Astrocyte (in vitro differentiated cells and primary cell): ENCODE results near the gene ZSCAN5B. TPM values are rescaled to one million over a fixed set of nuclear protein-coding genes. Genes with fewer than 3 reads are reported as not detected.

ENCODE experiments used
- DNase-seq: peaks from one replicate; pipeline ENCODE4 v3.0.0-alpha.2; 2010; ENCODE audit warnings: low read depth
- FAIRE-seq: peaks from 2 replicates; lab custom pipeline; 2011; peaks lifted over from hg19 to GRCh38; lab: Jason Lieb, UNC
- H2AFZ ChIP-seq: 2 replicates; pipeline ENCODE4 v1.6.0; 2012; ENCODE audit warnings: low read depth, low read length, inconsistent platforms
- H3K27ac ChIP-seq: 2 replicates; pipeline ENCODE4 v1.5.1; 2011; ENCODE audit warnings: low read depth, low read length, inconsistent platforms
- H3K27me3 ChIP-seq: 2 replicates; pipeline ENCODE4 v1.6.0; 2011; ENCODE audit warnings: low read length, inconsistent platforms; ENCODE audit not compliant: insufficient read depth
- H3K36me3 ChIP-seq: 2 replicates; pipeline ENCODE4 v1.5.1; 2011; ENCODE audit warnings: low read length, inconsistent platforms; ENCODE audit not compliant: insufficient read depth
- H3K4me1 ChIP-seq: 2 replicates; pipeline ENCODE4 v1.5.1; 2011; ENCODE audit warnings: low read length, inconsistent platforms; ENCODE audit not compliant: insufficient read depth
- H3K4me2 ChIP-seq: 2 replicates; pipeline ENCODE4 v1.6.0; 2012; ENCODE audit warnings: low read length, inconsistent platforms
- H3K4me3 ChIP-seq: 2 replicates; pipeline ENCODE4 v1.5.1; 2011; ENCODE audit warnings: low read depth, mild to moderate bottlenecking, low read length, inconsistent platforms; ENCODE audit not compliant: insufficient read depth
- H3K79me2 ChIP-seq: 2 replicates; pipeline ENCODE4 v1.6.0; 2012; ENCODE audit warnings: mild to moderate bottlenecking, low read length, inconsistent platforms; ENCODE audit not compliant: insufficient read depth
- H3K9ac ChIP-seq: 2 replicates; pipeline ENCODE4 v1.6.0; 2012; ENCODE audit warnings: mild to moderate bottlenecking, low read length, inconsistent platforms
- H3K9me3 ChIP-seq: 2 replicates; pipeline ENCODE4 v1.5.1; 2012; ENCODE audit warnings: low read depth, mild to moderate bottlenecking, low read length, inconsistent platforms; ENCODE audit not compliant: insufficient read depth
- H4K20me1 ChIP-seq: 2 replicates; pipeline ENCODE4 v1.6.0; 2012; ENCODE audit warnings: low read length, inconsistent platforms; ENCODE audit not compliant: insufficient read depth
- H3K27ac Mint-ChIP-seq: one replicate; pipeline ENCODE4 v1.8.0; 2021; ENCODE audit warnings: mild to moderate bottlenecking, mixed read lengths; ENCODE audit not compliant: unreplicated experiment
- H3K27me3 Mint-ChIP-seq: one replicate; pipeline ENCODE4 v1.8.0; 2021; ENCODE audit warnings: low read depth, mixed read lengths; ENCODE audit not compliant: unreplicated experiment
- H3K36me3 Mint-ChIP-seq: one replicate; pipeline ENCODE4 v1.8.0; 2021; ENCODE audit warnings: low read depth, mixed read lengths; ENCODE audit not compliant: unreplicated experiment
- H3K4me1 Mint-ChIP-seq: one replicate; pipeline ENCODE4 v1.8.0; 2021; ENCODE audit warnings: low read depth, mixed read lengths; ENCODE audit not compliant: unreplicated experiment
- H3K4me3 Mint-ChIP-seq: one replicate; pipeline ENCODE4 v1.8.0; 2021; ENCODE audit warnings: mild to moderate bottlenecking, moderate library complexity, mixed read lengths; ENCODE audit not compliant: unreplicated experiment
- H3K9me3 Mint-ChIP-seq: one replicate; pipeline ENCODE4 v1.8.0; 2021; ENCODE audit warnings: mild to moderate bottlenecking, mixed read lengths; ENCODE audit not compliant: unreplicated experiment
- CTCF ChIP-seq: IDR thresholded peaks from 2 replicates; pipeline ENCODE4 v1.5.1; 2011; ENCODE audit warnings: low read depth, mild to moderate bottlenecking, inconsistent platforms, low read length, moderate library complexity; ENCODE audit not compliant: insufficient read depth
- EZH2 ChIP-seq: IDR thresholded peaks from 2 replicates; pipeline ENCODE4 v1.6.1; 2012; ENCODE audit warnings: mild to moderate bottlenecking, low read length, inconsistent platforms; ENCODE audit not compliant: insufficient read depth
- total RNA-seq: library from RNA; stranded (reverse); gene quantifications from 2 replicates; pipeline ENCODE4 v1.2.1, GENCODE V29; 2021

ZSCAN5B gene
- total RNA-seq, 1 donor from 2014 or later: not detected

GRCh38 chr19:56199687-56200086, 2.1 kb upstream of the ZSCAN5B start:
- FAIRE-seq (no peak), DNase-seq (no peak)
- no peak overlapping the region for H3K4me3 Mint-ChIP-seq
- peaks cover 14% of the 10 kb centered on the region for H3K27me3 Mint-ChIP-seq
- no peak overlapping the region for H3K4me3 ChIP-seq
- H3K4me2 ChIP-seq: no peak overlapping the region
- H3K36me3 ChIP-seq: no peaks in the 10 kb centered on the region
- no peaks in the 10 kb centered on the region for H3K79me2 ChIP-seq
- no peak overlapping the region for H3K27ac ChIP-seq
- H3K27ac Mint-ChIP-seq: no peak overlapping the region
- no peak overlapping the region for H3K9ac ChIP-seq
- H2AFZ ChIP-seq: no peak overlapping the region
- H3K9me3 ChIP-seq: no peaks in the 10 kb centered on the region
- H3K9me3 Mint-ChIP-seq: no peaks in the 10 kb centered on the region
- H3K4me1 ChIP-seq: no peaks in the 10 kb centered on the region
- no peaks in the 10 kb centered on the region for H3K27me3 ChIP-seq
- H4K20me1 ChIP-seq: no peaks in the 10 kb centered on the region
- no peaks in the 10 kb centered on the region for H3K36me3 Mint-ChIP-seq
- TF ChIP-seq CTCF: no peak
- TF ChIP-seq EZH2: no peak
- no peaks in the 10 kb centered on the region for H3K4me1 Mint-ChIP-seq

GRCh38 chr19:56193981-56194640, 3.5 kb downstream of the ZSCAN5B start:
- Histone ChIP-seq H3K27ac (no peak overlapping the region), H3K9me3 (no peaks in the 10 kb centered on the region), H4K20me1 (no peaks in the 10 kb centered on the region), H3K4me2 (no peak overlapping the region), H3K27me3 (no peaks in the 10 kb centered on the region), H2AFZ (no peak overlapping the region), H3K9ac (no peak overlapping the region), H3K4me3 (no peak overlapping the region), H3K4me1 (no peaks in the 10 kb centered on the region), H3K36me3 (no peaks in the 10 kb centered on the region), H3K79me2 (no peaks in the 10 kb centered on the region)
- TF ChIP-seq EZH2: no peak
- no peak for TF ChIP-seq CTCF
- no peaks in the 10 kb centered on the region for H3K36me3 Mint-ChIP-seq
- no peak overlapping the region for H3K27ac Mint-ChIP-seq
- no peak for FAIRE-seq
- H3K9me3 Mint-ChIP-seq: no peaks in the 10 kb centered on the region
- DNase-seq: no peak
- H3K27me3 Mint-ChIP-seq: peaks cover 8% of the 10 kb centered on the region
- H3K4me1 Mint-ChIP-seq: no peaks in the 10 kb centered on the region
- no peak overlapping the region for H3K4me3 Mint-ChIP-seq

- no peak overlapping the region for H3K27ac ChIP-seq
- DNase-seq (no peak), FAIRE-seq (no peak)
- Mint-ChIP-seq H3K27me3 (peaks cover 8% of the 10 kb centered on the region), H3K4me1 (no peaks in the 10 kb centered on the region), H3K9me3 (no peaks in the 10 kb centered on the region), H3K27ac (no peak overlapping the region), H3K36me3 (no peaks in the 10 kb centered on the region), H3K4me3 (no peak overlapping the region)
- H4K20me1 ChIP-seq: no peaks in the 10 kb centered on the region
- TF ChIP-seq CTCF: no peak
- TF ChIP-seq EZH2: no peak
- H3K36me3 ChIP-seq: no peaks in the 10 kb centered on the region
- no peak overlapping the region for H3K4me3 ChIP-seq
- no peak overlapping the region for H3K4me2 ChIP-seq
- no peaks in the 10 kb centered on the region for H3K9me3 ChIP-seq
- H3K79me2 ChIP-seq: no peaks in the 10 kb centered on the region
- no peaks in the 10 kb centered on the region for H3K4me1 ChIP-seq
- H3K9ac ChIP-seq: no peak overlapping the region
- no peaks in the 10 kb centered on the region for H3K27me3 ChIP-seq
- no peak overlapping the region for H2AFZ ChIP-seq
Measured at GRCh38 chr19:56191711-56192110, 5.9 kb downstream of the ZSCAN5B start.
